SIG-M5 treated with dmso at 0.1 percent for 504 hours (cell line): ENCODE results near the gene NTRK3.
A peak's percentile ranks its signal among the peaks of the same experiment; 100 is the strongest.

ENCODE experiments used
- DNase-seq: peaks from one replicate; lab custom pipeline; 2025; ENCODE audit not compliant: unreplicated experiment; lab: John Stamatoyannopoulos, UW

The NTRK3 gene

DNA sequence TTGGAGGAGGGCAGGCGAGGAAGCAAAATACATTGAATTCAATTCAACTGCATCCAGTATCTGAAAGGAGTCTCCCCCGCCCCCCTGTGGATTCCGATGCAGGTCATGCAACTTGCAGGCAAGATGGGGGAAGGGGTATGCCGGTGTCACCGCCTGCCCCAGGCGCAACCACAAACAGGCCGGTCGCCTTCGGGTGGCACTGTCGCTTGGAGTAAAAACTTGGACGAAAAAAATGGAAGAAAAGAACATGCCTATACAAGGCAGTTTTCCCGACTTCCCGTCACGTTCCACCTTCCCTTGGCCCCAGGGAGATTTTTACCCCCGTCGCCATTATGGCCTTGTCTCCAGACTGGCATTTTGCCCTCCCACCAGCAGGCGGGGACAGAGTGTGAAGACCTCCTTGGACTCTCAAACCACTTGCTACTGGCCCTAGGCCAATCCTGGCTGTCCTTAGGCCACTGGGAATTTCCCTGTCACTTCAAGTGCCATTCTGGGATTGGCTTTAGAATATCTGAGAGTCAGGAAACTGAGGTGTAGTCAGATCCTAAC, 1.6 kb upstream of the NTRK3 start:
- no peak for DNase-seq

- no peak for DNase-seq
Measured at GRCh38 chr15:88257311-88258092, 963 bp upstream of the NTRK3 start.

- no peak for DNase-seq
Measured at GRCh38 chr15:88255484-88256278, 858 bp downstream of the NTRK3 start.

DNA sequence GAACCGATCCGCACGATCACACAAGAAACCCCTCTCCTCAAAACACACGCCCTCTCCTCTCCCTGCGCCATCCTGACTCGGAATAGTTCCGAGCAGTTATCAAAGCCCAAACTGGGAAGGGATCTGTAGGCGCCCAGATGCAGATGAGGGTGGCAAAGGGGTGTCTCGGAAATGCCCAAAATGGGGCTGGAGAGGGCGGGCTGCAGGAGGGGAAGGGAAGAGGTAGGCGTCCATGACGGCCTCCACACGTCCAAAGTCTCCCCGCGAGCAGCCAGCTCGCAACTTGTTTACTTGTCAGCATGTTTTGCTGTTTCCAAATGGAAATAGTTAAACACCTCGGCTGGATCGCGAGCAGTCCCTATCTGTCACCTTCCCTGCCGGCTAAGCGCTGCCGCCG, 1.5 kb downstream of the NTRK3 start:
- no peak for DNase-seq

DNA sequence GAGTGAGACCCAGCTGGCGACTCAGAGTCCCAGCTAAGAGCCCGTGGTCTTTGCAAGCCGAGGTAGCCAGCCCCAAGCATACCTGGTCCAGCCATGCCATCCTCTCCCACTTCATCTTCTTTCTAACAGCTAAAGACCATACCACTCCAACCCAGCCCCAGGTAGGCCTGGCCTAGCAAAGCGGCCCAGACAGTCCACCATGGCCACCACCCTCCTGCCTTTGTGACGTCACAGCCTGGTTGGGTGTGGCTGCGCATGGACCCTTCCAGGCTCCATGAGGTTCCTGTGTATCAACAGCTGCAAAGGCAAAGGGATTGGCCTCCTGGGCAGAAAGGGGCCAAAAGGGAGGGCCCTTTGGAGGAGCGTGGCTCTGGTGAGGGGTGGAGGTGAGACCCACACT, 4.1 kb downstream of the NTRK3 start:
- no peak for DNase-seq

DNA sequence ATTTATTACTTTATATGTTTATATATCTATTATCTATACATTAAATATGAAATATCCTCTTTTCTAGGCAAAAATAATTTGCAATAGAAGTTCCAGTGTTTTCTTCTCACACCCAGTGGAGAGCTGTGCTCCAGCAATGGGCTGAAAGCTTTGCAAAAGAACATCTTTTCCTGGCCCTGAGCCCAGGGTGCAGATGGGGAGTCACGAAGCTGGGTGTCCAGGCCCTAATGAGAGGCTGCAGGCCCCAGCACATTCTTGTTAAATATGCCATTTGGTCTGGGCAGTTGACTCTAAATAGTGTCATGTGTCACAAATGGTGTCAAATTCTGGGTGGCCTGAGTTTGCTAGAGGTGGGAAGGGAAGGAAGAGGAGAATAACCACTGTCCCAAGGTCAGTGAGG, 5.7 kb downstream of the NTRK3 start:
- no peak for DNase-seq

- no peak for DNase-seq
Measured at GRCh38 chr15:88249220-88249619, 7.3 kb downstream of the NTRK3 start.

DNA sequence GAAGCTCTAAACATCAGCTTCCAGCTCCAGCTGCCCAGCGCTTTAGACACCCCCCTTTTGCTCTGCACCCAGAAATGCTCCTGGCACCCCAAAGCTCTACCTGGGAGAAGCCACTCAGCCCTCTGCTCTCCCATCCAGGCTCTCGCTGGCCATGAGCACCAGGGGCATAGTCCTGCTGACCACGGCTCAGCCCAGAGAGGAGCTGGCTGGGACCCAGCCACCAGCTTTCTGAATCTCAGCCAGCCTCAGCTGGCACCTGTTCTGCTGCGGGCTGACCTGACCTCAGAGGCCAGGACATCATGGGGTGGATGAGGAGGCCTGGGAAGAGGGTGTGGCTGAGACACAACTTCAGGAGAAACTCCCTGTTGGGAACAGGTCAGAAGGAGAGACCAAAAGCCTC, 8.6 kb downstream of the NTRK3 start:
- no peak for DNase-seq

DNA sequence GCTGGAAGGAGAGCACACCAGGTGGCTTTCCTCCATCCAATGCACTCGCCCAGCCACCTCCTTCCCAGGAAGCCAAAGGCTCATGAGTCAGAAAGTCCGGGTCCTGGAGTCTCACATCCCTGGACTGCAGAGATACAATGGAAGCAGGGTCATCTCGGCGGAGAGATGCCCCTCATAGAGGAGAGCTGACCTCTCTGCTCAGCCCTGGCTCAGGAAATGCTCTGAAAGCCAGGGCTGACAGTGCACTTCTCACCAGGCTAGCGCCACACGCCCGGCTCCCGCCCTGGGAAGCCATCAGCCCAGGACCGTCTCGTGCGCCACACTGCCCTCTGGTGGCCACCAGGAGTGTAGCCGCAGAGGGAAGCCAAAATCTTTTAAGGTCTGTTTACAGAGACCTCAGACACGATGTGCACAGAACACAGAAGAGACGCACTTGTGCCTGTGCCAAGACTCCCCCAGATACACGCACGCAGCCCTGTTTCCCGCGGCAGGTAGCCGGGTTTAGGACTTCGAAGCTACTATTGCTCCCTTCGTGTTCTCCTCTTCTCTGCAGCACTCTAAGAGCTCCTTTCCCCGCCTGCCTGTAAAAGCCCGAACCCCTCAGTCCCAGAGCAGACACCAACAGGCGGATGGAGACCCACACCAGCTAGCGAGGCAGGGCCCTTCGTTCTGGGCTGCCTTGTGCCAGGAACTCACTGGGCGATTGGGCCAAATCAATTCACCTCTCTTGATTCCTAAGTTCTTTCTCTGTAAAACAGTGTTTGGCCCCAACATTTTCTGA, 9.7 kb downstream of the NTRK3 start:
- DNase-seq = peak; percentile 62

DNA sequence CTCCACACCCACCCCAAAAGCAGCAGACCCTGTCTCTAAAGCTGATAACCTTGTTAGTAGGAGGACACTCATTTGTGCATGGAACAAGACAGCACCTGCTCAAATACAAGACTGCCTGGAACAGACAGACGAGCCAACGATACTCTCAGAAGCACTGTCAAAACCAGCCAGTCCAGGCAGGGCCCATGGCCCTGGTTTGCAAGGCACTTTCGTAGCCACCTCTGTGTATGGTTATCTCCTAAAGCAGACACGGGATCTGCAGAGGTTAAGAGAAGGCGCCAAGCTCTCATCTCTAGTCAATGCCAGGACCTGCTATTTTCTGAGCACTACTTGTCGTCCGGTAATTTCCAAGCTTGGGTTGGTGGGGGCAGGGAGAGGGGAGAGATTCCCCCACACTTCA, 10.5 kb downstream of the NTRK3 start:
- DNase-seq = no peak

GRCh38 chr15:88243895-88244787, 12.4 kb downstream of the NTRK3 start:
- DNase-seq = peak; percentile 15

DNA sequence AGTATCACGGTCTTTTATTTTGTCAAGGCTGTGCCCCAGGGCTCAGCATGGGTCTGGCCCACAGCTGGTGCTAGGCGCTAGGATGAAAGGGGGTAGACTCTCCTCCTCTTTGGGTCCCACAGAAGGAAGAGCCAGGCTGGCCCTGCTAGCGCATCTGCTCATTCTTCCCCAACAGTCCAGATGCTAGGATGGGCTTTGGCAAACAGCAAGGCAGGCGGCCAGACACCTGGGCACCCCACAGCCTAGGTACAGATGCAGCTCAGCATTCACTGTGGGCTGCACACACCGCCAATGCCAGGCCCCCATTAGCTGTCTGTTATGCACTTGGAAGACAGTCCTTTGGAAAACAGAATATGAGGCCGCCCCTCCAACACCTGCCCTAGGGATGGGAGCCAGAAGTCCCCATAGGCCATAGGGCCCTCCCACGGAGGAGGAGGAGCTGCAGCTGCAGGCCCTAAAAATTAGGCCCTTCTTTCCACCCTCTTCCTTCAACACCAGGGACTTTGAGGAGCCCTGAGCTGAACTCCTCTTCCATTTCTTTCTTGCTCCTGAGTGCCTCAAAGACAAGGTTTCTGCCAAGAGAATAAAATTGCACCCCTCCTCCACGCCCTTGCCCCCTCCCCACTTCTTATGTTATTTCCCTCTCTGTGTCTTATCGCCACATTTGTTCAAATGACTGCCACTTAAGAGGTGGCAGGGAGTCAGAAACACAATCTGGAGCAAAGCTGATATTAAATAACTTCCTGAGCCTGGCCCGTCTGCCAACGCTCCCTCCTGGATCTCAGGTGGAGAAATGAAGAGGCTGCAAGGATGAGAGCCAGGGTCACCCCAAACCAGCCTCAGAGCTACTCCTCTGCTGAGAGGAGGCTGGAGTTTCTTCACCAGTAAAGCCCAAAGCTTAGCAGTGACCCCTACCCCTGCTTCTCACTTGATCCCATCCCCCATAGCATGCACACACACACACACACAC, 13.7 kb downstream of the NTRK3 start:
- DNase-seq = no peak

DNA sequence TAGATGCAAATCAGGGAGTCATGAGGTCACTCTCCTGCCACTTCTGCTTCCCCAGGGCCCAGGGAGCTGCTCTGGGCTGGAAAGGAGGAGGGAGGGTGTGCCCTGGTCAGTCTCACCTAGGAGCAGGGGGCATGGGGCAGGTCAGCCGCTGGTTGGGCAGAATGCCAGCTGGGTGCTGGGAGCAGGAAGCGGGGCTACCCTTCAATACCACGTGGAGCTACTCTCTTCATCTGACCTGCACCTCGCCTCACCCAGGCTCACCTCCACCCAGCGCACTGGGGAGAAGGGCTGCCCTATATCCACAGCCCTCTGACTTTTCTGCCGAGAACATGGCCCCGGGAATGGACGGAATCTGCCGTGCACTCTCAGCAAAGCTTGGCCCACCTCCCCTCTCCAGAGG, 15.1 kb downstream of the NTRK3 start:
- no peak for DNase-seq

- DNase-seq = no peak
Measured at GRCh38 chr15:88241060-88241459, 15.5 kb downstream of the NTRK3 start.

- DNase-seq = no peak
Measured at GRCh38 chr15:88239594-88239993, 16.9 kb downstream of the NTRK3 start.

DNA sequence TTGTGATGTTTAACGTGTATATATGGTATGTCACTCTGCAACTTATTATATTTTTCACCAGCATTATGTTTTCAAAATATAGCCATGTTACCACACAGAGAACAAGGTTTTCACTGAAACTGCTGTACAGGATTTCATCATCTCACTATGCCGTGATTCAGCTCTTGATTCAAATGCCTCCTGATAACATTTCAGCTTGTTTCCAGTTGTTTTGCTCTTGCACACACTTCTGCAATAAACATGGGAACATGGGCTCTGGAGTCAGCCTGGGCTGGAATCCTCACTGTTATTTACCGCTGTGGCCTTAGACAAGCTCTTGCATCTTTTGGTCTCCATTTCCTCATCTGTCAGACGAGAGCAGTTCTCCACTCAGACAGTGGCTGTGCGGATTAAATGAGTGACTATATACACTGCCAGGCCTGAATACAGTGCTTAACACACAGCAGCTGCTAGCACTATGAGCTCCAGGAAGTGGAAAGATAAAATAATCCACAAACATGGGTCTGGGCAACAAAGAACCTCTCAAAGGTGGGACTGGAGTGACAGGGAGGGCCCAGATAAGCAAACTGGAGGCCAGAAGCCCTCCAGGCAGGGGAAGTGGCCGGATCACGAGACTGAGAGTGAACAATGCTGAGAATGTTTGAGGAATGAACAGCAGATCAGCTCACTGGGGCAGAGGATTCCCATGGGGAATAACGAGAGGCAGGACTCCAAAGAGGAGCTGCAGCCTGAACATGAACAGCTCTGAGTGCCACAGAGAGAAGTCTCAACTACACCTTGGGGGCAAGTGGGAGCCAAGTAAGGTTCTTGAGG, 17.7 kb downstream of the NTRK3 start:
- no peak for DNase-seq

DNA sequence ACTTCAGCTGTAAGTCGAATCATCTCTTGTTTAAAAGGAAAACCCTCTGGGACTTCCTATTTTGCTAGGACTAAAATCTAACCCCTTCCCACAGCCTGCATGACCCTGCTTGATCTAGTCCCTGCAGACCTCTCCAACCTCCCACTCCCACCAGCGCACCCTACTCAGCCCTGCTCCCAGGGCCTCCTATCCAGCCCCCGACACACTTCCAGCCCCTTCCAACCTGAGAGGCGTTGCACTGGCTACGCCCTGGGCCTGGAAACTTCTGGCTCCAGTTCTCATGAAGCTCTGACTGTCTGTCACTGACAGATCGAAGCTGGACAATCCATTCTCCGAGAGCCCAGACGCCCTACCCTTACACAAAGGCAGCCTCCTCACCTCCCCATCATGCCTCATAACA, 21.8 kb downstream of the NTRK3 start:
- no peak for DNase-seq

DNA sequence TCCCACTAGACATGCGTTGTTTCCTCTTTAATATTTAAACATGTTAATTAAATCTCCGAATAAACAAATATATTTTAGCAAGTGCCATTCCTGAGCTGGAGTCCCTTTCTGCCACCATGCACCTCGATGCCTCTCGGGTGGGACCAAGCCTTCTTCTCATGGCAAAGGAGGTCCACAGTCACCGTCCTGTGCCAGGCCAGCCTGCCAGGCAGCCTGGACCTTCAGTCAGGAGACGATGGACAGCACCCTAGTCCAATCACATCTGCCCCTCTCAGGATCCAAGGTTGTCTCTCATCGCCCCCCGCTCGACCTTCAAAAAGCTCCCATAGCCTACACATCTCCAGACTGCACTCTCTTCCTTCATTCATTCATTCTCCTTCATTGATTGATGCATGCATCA, 22.6 kb downstream of the NTRK3 start:
- DNase-seq = no peak
